MM.1S (cell line): Measurements from ENCODE around the gene LILRB5.
"Not testable (repeated sequence)": the region's sequence is repeated elsewhere in the genome, so short reads cannot be mapped to it uniquely, and the experiment has no call there.

ENCODE experiments used
- DNase-seq: peaks from one replicate; pipeline ENCODE4 v3.0.0-alpha.2; 2015
- H2AFZ ChIP-seq: fragments of 300-600 bp; sonication (generic); 2 replicates; pipeline ENCODE4 v1.6.0; 2016; ENCODE audit warnings: antibody characterized with exemption, low read length
- H3F3A ChIP-seq: fragments of 300-600 bp; sonication (generic); 2 replicates; pipeline ENCODE4 v1.6.1; 2016; ENCODE audit warnings: mild to moderate bottlenecking, antibody characterized with exemption, low read length, moderate library complexity, mixed read lengths; ENCODE audit not compliant: insufficient read depth
- H3K27ac ChIP-seq: fragments of 300-600 bp; sonication (generic); 2 replicates; pipeline ENCODE4 v1.5.1; 2016; ENCODE audit warnings: mild to moderate bottlenecking, low read length
- H3K27me3 ChIP-seq: fragments of 300-600 bp; sonication (generic); replicated peaks from 2 replicates; pipeline ENCODE4 v1.6.0; 2016; ENCODE audit warnings: low read length; ENCODE audit not compliant: insufficient read depth
- H3K36me3 ChIP-seq: fragments of 300-600 bp; sonication (generic); replicated peaks from 2 replicates; pipeline ENCODE4 v1.6.1; 2016; ENCODE audit warnings: mild to moderate bottlenecking, low read length, mixed read lengths; ENCODE audit not compliant: insufficient read depth
- H3K4me1 ChIP-seq: fragments of 300-600 bp; sonication (generic); 2 replicates; pipeline ENCODE4 v1.6.1; 2016; ENCODE audit warnings: low read length, mixed read lengths
- H3K4me2 ChIP-seq: fragments of 300-600 bp; sonication (generic); 2 replicates; pipeline ENCODE4 v1.6.0; 2016; ENCODE audit warnings: low read depth, low read length
- H3K4me3 ChIP-seq: fragments of 300-600 bp; sonication (generic); 2 replicates; pipeline ENCODE4 v1.5.1; 2016; ENCODE audit warnings: low read length, mixed read lengths
- H3K79me2 ChIP-seq: fragments of 300-600 bp; sonication (generic); 2 replicates; pipeline ENCODE4 v1.6.1; 2016; ENCODE audit warnings: mixed run types, low read length, mixed read lengths
- H3K9ac ChIP-seq: fragments of 300-600 bp; sonication (generic); 2 replicates; pipeline ENCODE4 v1.6.1; 2016; ENCODE audit warnings: low read length, mixed read lengths
- H3K9me2 ChIP-seq: fragments of 300-600 bp; sonication (generic); replicated peaks from 2 replicates; pipeline ENCODE4 v1.6.1; 2016; ENCODE audit warnings: mild to moderate bottlenecking, low read length, mixed read lengths; ENCODE audit not compliant: insufficient read depth
- H3K9me3 ChIP-seq: fragments of 300-600 bp; sonication (generic); replicated peaks from 2 replicates; pipeline ENCODE4 v1.6.1; 2016; ENCODE audit warnings: mild to moderate bottlenecking, low read length, mixed read lengths; ENCODE audit not compliant: insufficient read depth
- H4K20me1 ChIP-seq: fragments of 300-600 bp; sonication (generic); 2 replicates; pipeline ENCODE4 v1.6.1; 2016; ENCODE audit warnings: mild to moderate bottlenecking, low read length, moderate library complexity, mixed read lengths; ENCODE audit not compliant: insufficient read depth
- EZH2 ChIP-seq: fragments of 300-600 bp; sonication (generic); optimal IDR thresholded peaks from 2 replicates; pipeline ENCODE3; 2017; ENCODE audit warnings: low read depth, mild to moderate bottlenecking, antibody characterized with exemption, low read length, mixed read lengths
- EZH2phosphoT487 ChIP-seq: fragments of 300-600 bp; sonication (generic); IDR thresholded peaks from 2 replicates; pipeline ENCODE4 v1.6.1; 2018; ENCODE audit warnings: antibody characterized with exemption, low read length
- TF ChIP-seq, protein P1 (sequence below): fragments of 300-600 bp; sonication (generic); IDR thresholded peaks from 2 replicates; pipeline ENCODE4 v1.5.1; 2016; ENCODE audit warnings: antibody characterized with exemption, low read length, mixed read lengths

Gene LILRB5

DNA sequence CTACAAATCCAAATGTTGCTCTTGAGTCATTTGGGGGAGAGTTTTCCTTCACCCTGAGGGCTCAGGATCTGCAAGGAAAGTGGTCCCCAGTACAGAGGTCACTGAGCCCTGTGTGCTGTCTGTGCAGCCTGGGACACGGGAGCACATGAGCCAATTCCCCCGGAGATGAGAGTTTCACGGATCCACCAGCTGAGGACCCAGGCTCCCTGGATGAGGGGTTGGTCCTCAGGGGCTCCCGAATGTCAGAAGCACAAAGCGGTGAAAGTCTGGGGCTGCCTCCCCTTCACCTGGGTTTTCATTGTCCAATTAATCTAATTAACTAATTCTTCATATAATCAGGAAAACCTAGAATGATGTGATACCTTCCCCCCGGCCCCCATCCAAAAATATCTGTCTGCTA lies 37.5 kb upstream of the LILRB5 start:
- no peaks in the 10 kb centered on the region for H3K36me3 ChIP-seq
- no peak overlapping the region for H3K9ac ChIP-seq
- no peak overlapping the region for H3K4me3 ChIP-seq
- peaks cover 91% of the 10 kb centered on the region for H3K27me3 ChIP-seq
- no peaks in the 10 kb centered on the region for H3K79me2 ChIP-seq
- H2AFZ ChIP-seq = no peak overlapping the region
- no peaks in the 10 kb centered on the region for H3K4me1 ChIP-seq
- H3K27ac ChIP-seq = no peak overlapping the region
- no peaks in the 10 kb centered on the region for H3K9me3 ChIP-seq
- no peak for DNase-seq
- no peak overlapping the region for H3K4me2 ChIP-seq
- no peaks in the 10 kb centered on the region for H4K20me1 ChIP-seq
- H3F3A ChIP-seq = no peaks in the 10 kb centered on the region
- TF ChIP-seq, protein P1, sequence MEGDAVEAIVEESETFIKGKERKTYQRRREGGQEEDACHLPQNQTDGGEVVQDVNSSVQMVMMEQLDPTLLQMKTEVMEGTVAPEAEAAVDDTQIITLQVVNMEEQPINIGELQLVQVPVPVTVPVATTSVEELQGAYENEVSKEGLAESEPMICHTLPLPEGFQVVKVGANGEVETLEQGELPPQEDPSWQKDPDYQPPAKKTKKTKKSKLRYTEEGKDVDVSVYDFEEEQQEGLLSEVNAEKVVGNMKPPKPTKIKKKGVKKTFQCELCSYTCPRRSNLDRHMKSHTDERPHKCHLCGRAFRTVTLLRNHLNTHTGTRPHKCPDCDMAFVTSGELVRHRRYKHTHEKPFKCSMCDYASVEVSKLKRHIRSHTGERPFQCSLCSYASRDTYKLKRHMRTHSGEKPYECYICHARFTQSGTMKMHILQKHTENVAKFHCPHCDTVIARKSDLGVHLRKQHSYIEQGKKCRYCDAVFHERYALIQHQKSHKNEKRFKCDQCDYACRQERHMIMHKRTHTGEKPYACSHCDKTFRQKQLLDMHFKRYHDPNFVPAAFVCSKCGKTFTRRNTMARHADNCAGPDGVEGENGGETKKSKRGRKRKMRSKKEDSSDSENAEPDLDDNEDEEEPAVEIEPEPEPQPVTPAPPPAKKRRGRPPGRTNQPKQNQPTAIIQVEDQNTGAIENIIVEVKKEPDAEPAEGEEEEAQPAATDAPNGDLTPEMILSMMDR = no peak
- TF ChIP-seq EZH2 (no peak), EZH2phosphoT487 (no peak)
- no peaks in the 10 kb centered on the region for H3K9me2 ChIP-seq

DNA sequence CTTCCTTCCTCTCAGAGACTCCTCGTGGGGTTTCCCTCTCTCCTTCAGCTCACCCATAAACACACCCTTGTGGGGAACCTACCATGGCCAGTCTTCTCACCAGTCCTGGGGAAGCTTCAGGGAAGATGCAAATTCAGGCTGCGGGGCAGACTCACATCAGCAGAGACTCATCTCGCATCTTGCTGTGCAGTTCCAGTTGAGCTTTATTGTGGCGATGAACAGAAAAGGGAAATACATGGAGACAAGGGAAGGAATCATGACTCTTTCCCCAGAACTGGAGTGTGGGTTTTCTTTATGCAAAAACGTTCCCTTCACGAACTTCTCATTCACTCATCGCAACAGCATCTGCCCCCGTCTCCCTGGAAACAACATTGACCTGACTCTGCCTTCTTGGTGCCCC lies 32.1 kb upstream of the LILRB5 start:
- H3K27ac ChIP-seq, H4K20me1 ChIP-seq, H3K9me2 ChIP-seq, DNase-seq, H2AFZ ChIP-seq, H3K9me3 ChIP-seq, H3F3A ChIP-seq, H3K4me2 ChIP-seq, H3K79me2 ChIP-seq, H3K36me3 ChIP-seq, H3K9ac ChIP-seq, H3K4me3 ChIP-seq, H3K4me1 ChIP-seq: not testable (repeated sequence)
- H3K27me3 ChIP-seq = peaks cover 86% of the 10 kb centered on the region

DNA sequence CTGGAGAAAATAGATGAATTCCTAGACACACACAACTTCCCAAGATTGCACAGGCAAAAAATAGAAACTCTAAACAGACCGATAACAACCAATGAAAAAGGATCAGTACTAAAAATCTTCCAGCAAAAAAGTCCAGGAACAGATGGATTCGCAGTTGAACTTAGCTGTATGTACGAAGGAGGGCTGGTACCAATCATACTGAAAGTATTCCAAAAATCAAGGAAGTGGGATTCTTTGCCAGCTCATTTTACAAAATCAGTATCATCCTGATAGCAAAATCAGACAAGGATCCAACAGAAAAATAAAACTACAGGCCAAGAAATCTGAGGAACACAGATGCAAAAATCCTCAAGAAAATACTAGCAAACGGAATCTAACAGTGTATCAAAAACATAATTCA lies 30.4 kb upstream of the LILRB5 start:
- no peak overlapping the region for H3K4me2 ChIP-seq
- no peak overlapping the region for H3K9ac ChIP-seq
- H3K79me2 ChIP-seq = no peaks in the 10 kb centered on the region
- DNase-seq = no peak
- H3F3A ChIP-seq = no peaks in the 10 kb centered on the region
- no peak overlapping the region for H3K4me3 ChIP-seq
- no peak overlapping the region for H3K27ac ChIP-seq
- no peak overlapping the region for H2AFZ ChIP-seq
- no peaks in the 10 kb centered on the region for H3K9me2 ChIP-seq
- H3K9me3 ChIP-seq = no peaks in the 10 kb centered on the region
- TF ChIP-seq EZH2 = no peak
- H3K36me3 ChIP-seq = no peaks in the 10 kb centered on the region
- no peaks in the 10 kb centered on the region for H4K20me1 ChIP-seq
- no peaks in the 10 kb centered on the region for H3K4me1 ChIP-seq
- H3K27me3 ChIP-seq = peaks cover 86% of the 10 kb centered on the region

DNA sequence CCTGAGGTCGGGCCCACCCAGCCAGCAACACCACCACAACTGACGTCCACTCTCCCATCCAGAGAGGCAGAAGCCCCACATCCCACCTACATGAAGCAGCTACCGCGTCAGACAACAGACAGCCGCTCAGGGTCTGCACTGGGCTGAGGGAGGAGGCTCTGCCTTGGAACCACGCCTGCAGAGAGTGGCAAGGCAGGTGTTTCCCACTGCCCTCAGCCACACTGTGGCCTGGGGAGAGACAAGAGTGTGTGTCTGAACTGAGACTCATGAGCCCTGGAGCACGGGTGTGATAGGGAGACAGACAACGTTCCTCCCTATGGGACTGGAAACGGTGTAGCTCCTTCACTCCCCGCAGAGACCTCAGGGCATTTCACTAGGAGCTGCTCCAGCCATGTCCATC lies 29.2 kb upstream of the LILRB5 start:
- H4K20me1 ChIP-seq, H3K4me2 ChIP-seq, H3K27ac ChIP-seq, H3F3A ChIP-seq, H3K79me2 ChIP-seq, H3K4me3 ChIP-seq, H2AFZ ChIP-seq, DNase-seq, H3K9ac ChIP-seq, H3K4me1 ChIP-seq, H3K36me3 ChIP-seq, H3K9me2 ChIP-seq, H3K9me3 ChIP-seq: not testable (repeated sequence)
- peaks cover 86% of the 10 kb centered on the region for H3K27me3 ChIP-seq

DNA sequence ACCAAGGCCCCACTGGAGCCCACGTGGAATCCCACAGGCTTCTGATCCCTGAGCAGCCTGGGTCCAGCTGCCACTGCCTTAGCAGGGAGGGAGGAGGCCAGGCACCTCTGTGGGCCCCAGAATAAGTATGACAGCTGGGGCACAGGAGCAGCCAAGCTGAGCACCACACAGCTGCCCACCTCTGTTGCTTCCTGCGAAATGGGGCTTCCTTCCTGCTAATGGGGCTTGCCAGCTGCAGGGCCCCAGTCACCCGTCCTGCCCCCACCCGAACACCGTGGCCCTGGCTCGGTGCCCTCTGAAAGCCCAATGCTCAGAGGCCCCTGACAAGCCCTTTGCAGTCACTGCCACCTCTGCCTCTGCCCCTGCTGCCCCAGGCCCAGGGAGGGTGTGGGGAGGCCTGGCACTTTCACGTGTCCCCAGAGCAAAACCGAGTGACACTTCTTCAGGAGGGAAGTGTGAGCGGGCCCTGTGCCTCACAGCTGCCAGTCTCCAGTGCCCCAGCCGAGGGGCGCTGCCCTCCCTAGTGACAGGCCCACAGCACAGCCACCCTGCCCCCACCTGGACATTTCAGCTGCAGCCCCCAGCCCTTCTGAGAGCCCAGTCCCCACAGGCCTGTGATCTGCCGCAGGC lies 28.5 kb upstream of the LILRB5 start:
- not testable (repeated sequence) for H3K4me3 ChIP-seq

More for the DNA sequence above, 28.5 kb upstream of the LILRB5 start:
- not testable (repeated sequence) for H3K9me2 ChIP-seq, H3K36me3 ChIP-seq, H3K9ac ChIP-seq, H3K4me1 ChIP-seq, H3K9me3 ChIP-seq, H2AFZ ChIP-seq, H3F3A ChIP-seq, DNase-seq, H4K20me1 ChIP-seq, H3K27ac ChIP-seq, H3K79me2 ChIP-seq, H3K4me2 ChIP-seq
- peaks cover 83% of the 10 kb centered on the region for H3K27me3 ChIP-seq
